ENCODE measurements around the gene MDFIC2.

The MDFIC2 gene

DNA sequence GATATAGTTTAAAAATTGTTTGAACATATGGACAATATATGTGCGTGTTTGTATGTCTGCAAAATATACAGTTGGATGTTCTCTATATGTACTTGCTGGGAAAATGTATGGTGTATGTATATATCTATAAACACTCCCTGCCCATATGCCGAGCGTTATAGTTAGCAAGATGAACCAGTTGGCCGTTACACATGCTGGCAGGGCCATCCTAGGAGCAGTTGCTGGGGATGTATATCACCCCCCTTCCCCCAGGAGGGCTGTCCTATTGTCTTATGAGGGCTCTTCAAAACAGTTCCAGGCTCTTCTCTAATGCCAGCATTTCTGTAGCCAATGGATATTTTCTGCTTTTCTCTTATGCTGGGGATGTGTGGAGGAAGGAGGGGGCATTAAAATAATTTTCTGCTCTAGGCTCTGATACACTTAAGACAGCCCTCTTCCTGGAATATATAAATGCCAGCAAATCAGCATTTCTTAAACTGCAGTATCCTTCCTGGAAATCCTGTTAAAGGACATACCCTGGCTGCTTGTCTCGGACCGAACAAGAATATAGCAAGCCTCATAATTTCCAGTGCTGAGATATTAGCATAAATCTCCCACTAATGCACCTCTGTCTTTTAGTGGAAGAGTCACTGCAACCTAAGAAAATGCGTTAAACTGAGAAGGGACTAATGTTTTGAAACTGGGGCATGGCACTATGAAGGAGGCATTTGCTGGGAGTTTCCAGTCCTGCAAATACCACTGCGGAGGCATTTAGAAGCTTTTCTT lies 134.4 kb downstream of the MDFIC2 start:
- no peak for DNase-seq

DNA sequence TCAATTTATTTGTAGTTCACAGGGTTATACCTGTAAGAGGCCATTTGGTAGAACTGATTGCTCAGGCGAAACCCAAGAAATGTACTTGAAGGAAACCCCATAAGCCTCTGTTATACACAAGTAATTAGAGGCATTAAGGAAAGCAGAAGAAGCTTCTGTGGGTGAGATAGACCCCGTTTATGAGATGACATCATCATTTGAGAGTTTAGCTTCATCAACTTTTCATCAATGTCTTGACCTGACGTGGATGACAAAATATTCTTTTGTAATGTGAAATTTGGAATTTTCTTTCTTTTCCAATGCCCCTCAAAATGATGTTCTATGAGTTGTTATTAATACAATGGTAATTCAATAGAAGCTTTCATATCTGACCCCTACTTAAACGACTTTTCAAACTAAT lies 136.2 kb downstream of the MDFIC2 start:
- no peak for DNase-seq

DNA sequence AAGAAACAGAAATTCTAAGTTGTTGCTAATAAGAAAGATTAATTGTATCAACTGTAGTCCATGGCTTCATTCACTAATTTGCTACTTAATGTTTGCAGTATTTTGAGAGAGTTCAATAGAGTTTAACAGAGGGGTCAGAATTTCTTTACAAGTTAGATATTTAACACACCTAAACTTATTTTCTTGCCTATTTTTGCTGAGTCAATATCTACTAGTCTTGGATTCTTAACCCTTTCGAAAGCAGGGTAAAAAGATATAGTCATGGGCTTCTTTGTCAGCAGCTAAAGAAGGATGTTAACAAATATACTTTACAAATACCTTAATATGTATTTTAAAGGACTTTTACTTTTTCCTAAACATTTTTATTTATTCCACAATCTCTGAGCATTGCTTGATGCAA lies 155.6 kb downstream of the MDFIC2 start:
- no peak for DNase-seq

DNA sequence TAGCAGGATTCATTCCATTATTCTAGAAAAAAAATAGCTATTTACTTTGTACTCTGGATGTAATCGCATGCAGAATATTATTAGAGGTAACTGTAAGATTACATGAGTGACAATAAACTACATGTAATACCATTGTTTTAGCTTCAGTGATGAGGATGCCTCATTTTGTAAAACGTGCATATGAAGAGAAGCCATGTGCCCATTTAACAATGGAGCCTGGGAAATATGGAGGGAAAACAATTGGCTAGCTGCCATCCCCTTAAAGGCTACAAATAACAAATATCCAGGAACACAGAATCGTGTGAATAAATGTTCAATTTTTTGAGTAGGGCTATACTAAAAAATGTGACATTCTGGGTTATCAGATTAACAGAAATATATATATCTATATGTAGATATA lies 161.8 kb downstream of the MDFIC2 start:
- DNase-seq, result no peak

- no peak for DNase-seq
These were observed 162.6 kb downstream of the MDFIC2 start for GRCh38 chr3:70149714-70150400.
